HEK293T (cell line): ENCODE data around the gene RAB6B.

Experiments
- CTCF ChIA-PET: fragments of 350-600 bp; formaldehyde crosslinking; extraction: SDS; loops from one replicate; lab custom pipeline; 2021; ENCODE audit warnings: antibody characterized with exemption, inconsistent platforms; lab: Yijun Ruan, JAX
- POLR2A ChIA-PET: fragments of 350-600 bp; formaldehyde crosslinking; extraction: SDS; loops from one replicate; lab custom pipeline; 2020; ENCODE audit warnings: antibody characterized with exemption, inconsistent platforms; lab: Yijun Ruan, JAX
- DNase-seq: peaks from one replicate; pipeline ENCODE4 v3.0.0; 2012; ENCODE audit warnings: mixed read lengths; ENCODE audit errors: extremely low spot score
- ARNT ChIP-seq: fragments of 450-650 bp; IDR thresholded peaks from 2 replicates; pipeline ENCODE4 v1.6.1; 2017; ENCODE audit warnings: mild to moderate bottlenecking
- BHLHE40 ChIP-seq: fragments of 450-650 bp; IDR thresholded peaks from 2 replicates; pipeline ENCODE4 v1.6.1; 2016; ENCODE audit warnings: mild to moderate bottlenecking, moderate library complexity, borderline replicate concordance
- CTBP1 ChIP-seq: fragments of 450-650 bp; IDR thresholded peaks from 2 replicates; pipeline ENCODE4 v1.6.1; 2016; ENCODE audit warnings: borderline replicate concordance
- ELF4 ChIP-seq: fragments of 450-650 bp; IDR thresholded peaks from 2 replicates; pipeline ENCODE4 v1.6.1; 2017; ENCODE audit warnings: antibody characterized with exemption
- FOXA1 ChIP-seq: fragments of 450-650 bp; IDR thresholded peaks from 2 replicates; pipeline ENCODE4 v1.6.1; 2016; ENCODE audit warnings: mild to moderate bottlenecking
- FOXK2 ChIP-seq: fragments of 450-650 bp; IDR thresholded peaks from 2 replicates; pipeline ENCODE4 v1.6.1; 2016; ENCODE audit warnings: mild to moderate bottlenecking
- FOXM1 ChIP-seq: fragments of 450-650 bp; IDR thresholded peaks from 2 replicates; pipeline ENCODE4 v1.6.1; 2017; ENCODE audit warnings: mild to moderate bottlenecking, borderline replicate concordance
- HDGF ChIP-seq: fragments of 450-650 bp; IDR thresholded peaks from 2 replicates; pipeline ENCODE4 v1.6.1; 2017; ENCODE audit warnings: antibody characterized with exemption, borderline replicate concordance
- L3MBTL2 ChIP-seq: fragments of 450-650 bp; conservative IDR thresholded peaks from 2 replicates; pipeline ENCODE4 v1.6.1; 2016; ENCODE audit warnings: mild to moderate bottlenecking
- LEF1 ChIP-seq: fragments of 450-650 bp; IDR thresholded peaks from 2 replicates; pipeline ENCODE4 v1.6.1; 2017; ENCODE audit warnings: mild to moderate bottlenecking, borderline replicate concordance
- NFRKB ChIP-seq: fragments of 450-650 bp; IDR thresholded peaks from 2 replicates; pipeline ENCODE4 v1.6.1; 2016; ENCODE audit warnings: mild to moderate bottlenecking, moderate library complexity
- SP1 ChIP-seq: fragments of 450-650 bp; IDR thresholded peaks from 2 replicates; pipeline ENCODE4 v1.6.1; 2017
- SUZ12 ChIP-seq: fragments of 450-650 bp; IDR thresholded peaks from 2 replicates; pipeline ENCODE4 v1.6.1; 2016; ENCODE audit warnings: mild to moderate bottlenecking
- TARDBP ChIP-seq: fragments of 450-650 bp; IDR thresholded peaks from 2 replicates; pipeline ENCODE4 v1.6.1; 2016
- ZNF384 ChIP-seq: fragments of 450-650 bp; IDR thresholded peaks from 2 replicates; pipeline ENCODE4 v1.6.1; 2016
- TF ChIP-seq, protein P1 (sequence below): fragments of 450-650 bp; IDR thresholded peaks from 2 replicates; pipeline ENCODE4 v1.6.1; 2016

Gene RAB6B

DNA sequence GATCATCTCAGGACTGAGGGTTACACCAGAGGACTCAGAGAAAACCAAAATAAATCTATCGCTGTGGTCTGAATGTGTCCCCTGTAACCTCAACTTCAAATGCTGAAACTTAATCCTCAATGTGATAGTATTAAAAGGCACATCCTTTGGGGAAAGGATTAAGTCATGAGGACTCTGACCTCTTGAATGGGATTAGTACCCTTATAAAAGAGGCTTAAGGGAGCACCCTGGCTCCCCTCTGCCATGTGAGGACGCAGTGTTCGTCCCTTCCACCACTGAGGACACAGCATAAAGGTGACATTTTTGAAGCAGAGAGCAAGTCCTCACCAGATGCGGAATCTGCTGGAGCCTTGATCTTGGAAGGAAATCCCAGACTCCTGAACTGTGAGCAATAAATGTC lies 50.6 kb downstream of the RAB6B start:
- no peak for DNase-seq
- ChIA-PET POLR2A (no interaction called here), CTCF (no interaction called here)
- no peak for TF ChIP-seq FOXA1
- no peak for TF ChIP-seq ARNT
- no peak for TF ChIP-seq LEF1
- no peak for TF ChIP-seq SP1

DNA sequence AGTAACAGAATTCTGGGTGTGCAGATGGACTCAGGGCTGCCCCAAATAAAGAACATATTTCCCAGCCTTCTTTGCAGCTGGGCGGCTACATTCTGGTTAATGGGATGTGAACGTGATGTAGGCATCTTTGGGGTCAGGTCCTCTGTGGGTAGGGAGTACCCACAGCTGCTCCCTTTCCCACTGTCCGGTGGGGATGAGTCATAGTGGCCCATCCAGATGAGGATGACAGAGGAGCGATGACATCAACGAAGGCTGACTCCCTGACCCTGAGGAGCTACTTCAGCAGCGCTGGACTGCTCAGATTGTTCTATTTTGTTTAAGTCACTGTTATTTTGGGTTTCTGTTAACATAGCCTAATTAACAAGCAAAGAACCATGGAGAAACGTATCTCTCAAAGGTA lies 52.0 kb downstream of the RAB6B start:
- CTCF ChIA-PET, result no interaction called here
- POLR2A ChIA-PET, result no interaction called here
- TF ChIP-seq L3MBTL2 (no peak), FOXK2 (no peak), SUZ12 (no peak), NFRKB (no peak), TARDBP (no peak), SP1 (no peak), LEF1 (no peak), ZNF384 (no peak), CTBP1 (no peak), ELF4 (no peak), HDGF (no peak), FOXA1 (no peak), FOXM1 (no peak), ARNT (no peak), BHLHE40 (no peak)
- TF ChIP-seq, protein P1, sequence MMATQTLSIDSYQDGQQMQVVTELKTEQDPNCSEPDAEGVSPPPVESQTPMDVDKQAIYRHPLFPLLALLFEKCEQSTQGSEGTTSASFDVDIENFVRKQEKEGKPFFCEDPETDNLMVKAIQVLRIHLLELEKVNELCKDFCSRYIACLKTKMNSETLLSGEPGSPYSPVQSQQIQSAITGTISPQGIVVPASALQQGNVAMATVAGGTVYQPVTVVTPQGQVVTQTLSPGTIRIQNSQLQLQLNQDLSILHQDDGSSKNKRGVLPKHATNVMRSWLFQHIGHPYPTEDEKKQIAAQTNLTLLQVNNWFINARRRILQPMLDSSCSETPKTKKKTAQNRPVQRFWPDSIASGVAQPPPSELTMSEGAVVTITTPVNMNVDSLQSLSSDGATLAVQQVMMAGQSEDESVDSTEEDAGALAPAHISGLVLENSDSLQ, result no peak
- DNase-seq, result no peak

DNA sequence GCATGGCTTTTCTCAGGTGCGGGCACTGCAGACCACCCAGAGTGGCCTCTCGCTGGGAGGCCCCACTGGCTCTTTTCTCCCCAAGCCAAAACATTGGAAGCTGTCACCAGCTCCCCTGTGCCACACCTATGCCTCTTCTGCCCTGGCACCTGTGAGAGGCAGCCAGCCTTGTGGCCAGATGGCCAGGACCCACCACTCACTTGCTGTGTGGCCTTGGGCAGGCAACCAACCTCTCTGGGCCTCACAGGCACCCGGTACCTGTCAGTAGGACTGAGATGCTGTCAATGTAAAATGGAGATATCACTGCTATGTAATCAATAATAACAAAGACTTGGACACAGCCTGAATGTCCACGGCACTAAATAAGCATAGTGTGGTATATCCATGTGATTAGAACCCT lies 53.5 kb downstream of the RAB6B start:
- ChIA-PET CTCF (no interaction called here), POLR2A (no interaction called here)
- no peak for DNase-seq
- no peak for TF ChIP-seq TARDBP
- TF ChIP-seq ELF4, result no peak
- TF ChIP-seq NFRKB, result no peak
- no peak for TF ChIP-seq FOXA1
- TF ChIP-seq LEF1, result no peak
- no peak for TF ChIP-seq BHLHE40
- no peak for TF ChIP-seq HDGF
- no peak for TF ChIP-seq SP1
- no peak for TF ChIP-seq CTBP1
- no peak for TF ChIP-seq FOXK2
- TF ChIP-seq ZNF384, result no peak

DNA sequence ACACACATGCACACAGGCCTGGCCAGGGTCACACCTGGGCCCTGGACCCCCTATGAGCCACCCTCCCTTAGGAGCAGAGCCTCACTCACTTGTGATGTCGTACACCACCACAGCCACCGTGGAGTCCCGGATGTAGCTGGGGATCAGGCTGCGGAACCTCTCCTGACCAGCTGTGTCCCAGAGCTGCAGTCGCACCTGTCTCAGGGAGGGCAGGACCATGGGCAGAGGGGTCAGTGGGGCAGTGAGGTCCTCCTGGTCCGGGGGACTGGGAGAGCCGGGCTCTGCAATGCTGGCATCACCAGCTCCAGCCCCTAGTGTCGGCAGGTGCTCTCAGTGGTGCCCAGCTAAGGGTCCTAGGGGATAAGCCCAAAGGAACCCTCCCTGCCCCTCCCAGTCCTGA lies 54.5 kb downstream of the RAB6B start:
- TF ChIP-seq NFRKB, result no peak
- TF ChIP-seq FOXK2, result no peak
- TF ChIP-seq LEF1, result no peak
- no peak for TF ChIP-seq BHLHE40
- no peak for TF ChIP-seq FOXM1
- TF ChIP-seq L3MBTL2, result no peak
- TF ChIP-seq, protein P1, result no peak
- TF ChIP-seq ZNF384, result no peak
- no peak for TF ChIP-seq ARNT
- no peak for TF ChIP-seq FOXA1
- ChIA-PET CTCF (no interaction called here), POLR2A (no interaction called here)
- DNase-seq, result no peak

DNA sequence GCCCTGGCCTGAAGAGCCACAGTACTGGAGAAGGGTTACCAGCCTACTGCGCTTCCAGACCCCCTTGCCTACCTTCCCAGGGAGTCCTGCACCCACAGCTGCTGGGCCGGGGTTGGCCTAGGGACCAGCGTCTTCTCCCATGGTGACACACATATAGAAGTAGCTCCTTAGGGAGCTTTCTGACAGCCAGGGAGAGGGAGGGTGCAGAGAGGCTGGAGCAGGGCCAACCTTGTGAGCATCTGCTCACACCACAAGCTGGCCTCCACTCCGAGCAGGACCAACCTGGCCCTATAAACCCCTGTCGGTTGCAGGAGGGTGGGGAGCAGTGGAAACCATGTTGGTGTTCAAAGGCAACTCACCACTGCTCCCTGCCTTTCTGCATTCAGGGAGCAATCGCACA lies 54.9 kb downstream of the RAB6B start:
- TF ChIP-seq LEF1, result no peak
- no peak for TF ChIP-seq CTBP1
- no peak for TF ChIP-seq SUZ12
- no peak for TF ChIP-seq ZNF384
- TF ChIP-seq, protein P1, result no peak
- no peak for TF ChIP-seq SP1
- TF ChIP-seq ARNT, result no peak
- DNase-seq, result no peak
- ChIA-PET POLR2A (no interaction called here), CTCF (no interaction called here)

DNA sequence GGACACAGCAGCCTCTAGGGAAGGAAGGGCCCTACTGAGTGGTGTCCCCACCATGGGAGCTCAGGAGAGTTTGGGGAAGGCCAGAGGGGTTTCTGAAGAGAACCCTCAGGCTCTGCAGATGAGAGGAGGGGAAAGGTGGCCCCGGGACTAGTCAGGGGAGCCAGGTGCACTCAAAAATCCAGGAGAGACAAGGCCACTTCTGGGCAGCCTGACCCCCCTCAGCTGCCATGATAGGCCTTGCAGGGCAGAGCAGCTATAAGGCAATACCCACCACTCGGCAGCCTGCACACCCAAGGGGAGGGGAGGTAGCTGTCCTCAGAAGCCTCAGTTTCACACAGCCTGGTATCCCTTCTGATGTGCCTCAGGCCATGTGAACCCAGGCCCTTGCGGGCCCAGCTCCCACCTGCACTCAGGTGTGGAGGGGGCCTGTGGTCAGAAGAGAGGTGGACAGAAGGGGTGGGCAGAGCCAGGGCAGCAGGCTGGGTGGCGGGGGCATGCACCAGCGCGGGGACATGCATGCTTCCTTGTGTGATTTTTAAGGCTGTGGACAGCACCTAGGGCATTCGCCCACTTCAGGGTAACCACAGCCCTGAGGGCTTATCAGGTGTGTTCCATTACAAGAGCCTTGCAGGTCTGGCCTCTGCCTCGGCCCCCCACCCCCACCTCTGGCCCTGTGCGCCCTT lies 55.5 kb downstream of the RAB6B start:
- TF ChIP-seq, protein P1, result no peak
- TF ChIP-seq FOXM1 (no peak), ARNT (no peak), HDGF (no peak), SUZ12 (no peak), NFRKB (no peak), CTBP1 (no peak), L3MBTL2 (no peak), FOXK2 (no peak), ELF4 (no peak), LEF1 (no peak), ZNF384 (no peak), SP1 (no peak), TARDBP (no peak), BHLHE40 (no peak), FOXA1 (no peak)
- no peak for DNase-seq
- CTCF ChIA-PET, result no interaction called here
- POLR2A ChIA-PET, result no interaction called here
